Pancreas (tissue), 10 donors: ENCODE results near the gene MAN1A1. TPM values are rescaled to one million over a fixed set of nuclear protein-coding genes. Genes with fewer than 3 reads are reported as not detected.

Experiments
- ATAC-seq, 4 donors: fragments of 200-7000 bp; cut with Tn5 transposase; one replicate each; pipeline versions ENCODE4 v1.8.0 to v1.9.1; 2020; ENCODE audit warnings: mild to moderate bottlenecking in 4 of 4, moderate library complexity in 4 of 4
- DNase-seq, 6 donors: peaks; one replicate each; pipeline ENCODE4 v3.0.0-alpha.2; 2020
- FAIRE-seq: peaks from 2 replicates; lab custom pipeline; 2012; peaks lifted over from hg19 to GRCh38; lab: Jason Lieb, UNC
- H3K27ac ChIP-seq, 4 donors: fragments of 200-600 bp; sonication (generic); 1 replicate in 3 of 4; 2 replicates in 1 of 4; pipeline versions ENCODE4 v1.5.0 to v1.8.0; 2020
- H3K27me3 ChIP-seq, 4 donors: fragments of 200-600 bp; one replicate each; pipeline ENCODE4 v1.8.0; 2021
- H3K36me3 ChIP-seq, 3 donors: fragments of 200-600 bp; sonication (generic) in 1 of 3; one replicate each; pipeline versions ENCODE4 v1.5.0 to v1.8.0; 2020 to 2021
- H3K4me1 ChIP-seq, 3 donors: fragments of 200-600 bp; one replicate each; pipeline ENCODE4 v1.8.0; 2021
- H3K4me3 ChIP-seq, 4 donors: fragments of 200-600 bp; sonication (generic) in 2 of 4; one replicate each; pipeline versions ENCODE4 v1.5.0 to v1.8.0; 2020 to 2021
- H3K9me3 ChIP-seq, 4 donors: fragments of 200-600 bp; one replicate each; pipeline ENCODE4 v1.8.0; 2021
- WGBS, 2 donors: extraction: QIAGEN DNeasy Blood & Tissue Kit; methylation state at CpG; one replicate each; pipeline ENCODE4 v1.1.7; 2013; 5-methylcytosine and 5-hydroxymethylcytosine counted together
- intact Hi-C, 3 donors: fragments of 100-400 bp; cut with DNase I; formaldehyde crosslinking; loops; one replicate each; pipeline versions ENCODE4 v1.11.1 to v1.14.2; 2022
- polyA plus RNA-seq, 2 donors: library from polyadenylated mRNA; stranded (reverse); fragments of 200-250 nt; gene quantifications; one replicate each; pipeline ENCODE4 v1.2.3, GENCODE V29; 2013
- total RNA-seq, 6 donors: library from RNA; stranded (reverse); fragmentation: NEBNext Ultra II Directional in 4 of 6; extraction: Animal tissue kit (Norgen Biotek cat#: 25700) in 4 of 6; gene quantifications; one replicate each; pipeline versions ENCODE4 v1.2.1 to v1.2.4, GENCODE V29; 2021 to 2023
- TF ChIP-seq, protein P1 (sequence below), 4 donors: fragments of 200-600 bp; sonication (generic) in 3 of 4; IDR thresholded peaks; one replicate each; pipeline versions ENCODE4 v1.5.0 to v1.8.0; 2021; ENCODE audit warnings: antibody characterized with exemption in 4 of 4
- donor health status: healthy with polysubstance abuse.
- donor health status: DM: no; HTN: no; CAD: no; lungs with moderate emphysema.
- donor health status: DM: no; HTN: no; CAD: no.
- donor health status: control.
- donor health status: control.
- donor health status: Bipolar disorder and iron deficiency.
- donor health status: DM: yes; HTN: yes; CAD: no.
- donor health status: DM: no; HTN: no; CAD: no.
- donor health status: DM: no; HTN: no; CAD: no.
- donor health status: DM: yes; HTN: yes; CAD: no.

Gene MAN1A1
- total and polyA plus RNA-seq, 8 donors, result 11.7 to 86.1 (median 30.7) TPM

DNA sequence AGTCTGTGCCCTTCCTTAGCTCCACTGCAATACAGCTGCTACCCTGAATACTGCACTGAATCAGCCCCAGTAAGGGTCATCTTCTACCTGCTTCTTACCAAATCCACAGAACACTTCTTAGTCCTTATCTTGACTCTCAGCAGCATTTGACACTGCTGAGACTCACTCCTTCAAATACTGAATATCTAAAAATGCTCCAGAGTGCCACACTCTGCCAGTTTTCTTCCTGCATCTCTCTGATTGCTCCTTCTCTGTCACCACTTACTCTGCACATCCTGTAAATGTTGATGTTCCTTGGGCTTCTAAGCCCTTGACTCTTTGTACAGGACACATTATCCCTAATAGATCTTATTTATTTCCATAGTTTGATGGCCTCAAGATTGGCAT, 19.8 kb downstream of the MAN1A1 start:
- intact Hi-C loops, result no loop called here
- TF ChIP-seq, protein P1, sequence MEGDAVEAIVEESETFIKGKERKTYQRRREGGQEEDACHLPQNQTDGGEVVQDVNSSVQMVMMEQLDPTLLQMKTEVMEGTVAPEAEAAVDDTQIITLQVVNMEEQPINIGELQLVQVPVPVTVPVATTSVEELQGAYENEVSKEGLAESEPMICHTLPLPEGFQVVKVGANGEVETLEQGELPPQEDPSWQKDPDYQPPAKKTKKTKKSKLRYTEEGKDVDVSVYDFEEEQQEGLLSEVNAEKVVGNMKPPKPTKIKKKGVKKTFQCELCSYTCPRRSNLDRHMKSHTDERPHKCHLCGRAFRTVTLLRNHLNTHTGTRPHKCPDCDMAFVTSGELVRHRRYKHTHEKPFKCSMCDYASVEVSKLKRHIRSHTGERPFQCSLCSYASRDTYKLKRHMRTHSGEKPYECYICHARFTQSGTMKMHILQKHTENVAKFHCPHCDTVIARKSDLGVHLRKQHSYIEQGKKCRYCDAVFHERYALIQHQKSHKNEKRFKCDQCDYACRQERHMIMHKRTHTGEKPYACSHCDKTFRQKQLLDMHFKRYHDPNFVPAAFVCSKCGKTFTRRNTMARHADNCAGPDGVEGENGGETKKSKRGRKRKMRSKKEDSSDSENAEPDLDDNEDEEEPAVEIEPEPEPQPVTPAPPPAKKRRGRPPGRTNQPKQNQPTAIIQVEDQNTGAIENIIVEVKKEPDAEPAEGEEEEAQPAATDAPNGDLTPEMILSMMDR (IDR thresholded peaks at IDR 0.05), result no peak
- no peak for DNase-seq
- H3K27me3 ChIP-seq, result no peaks in the 10 kb centered on the region
- no peak for FAIRE-seq
- H3K4me3 ChIP-seq, result no peak overlapping the region
- peaks cover 0 to 22% (median 16%) of the 10 kb centered on the region in 3 donors for H3K4me1 ChIP-seq
- H3K36me3 ChIP-seq, result no peaks in the 10 kb centered on the region
- no peak for ATAC-seq
- H3K27ac ChIP-seq, result no peak overlapping the region
- H3K9me3 ChIP-seq, result no peaks in the 10 kb centered on the region

DNA sequence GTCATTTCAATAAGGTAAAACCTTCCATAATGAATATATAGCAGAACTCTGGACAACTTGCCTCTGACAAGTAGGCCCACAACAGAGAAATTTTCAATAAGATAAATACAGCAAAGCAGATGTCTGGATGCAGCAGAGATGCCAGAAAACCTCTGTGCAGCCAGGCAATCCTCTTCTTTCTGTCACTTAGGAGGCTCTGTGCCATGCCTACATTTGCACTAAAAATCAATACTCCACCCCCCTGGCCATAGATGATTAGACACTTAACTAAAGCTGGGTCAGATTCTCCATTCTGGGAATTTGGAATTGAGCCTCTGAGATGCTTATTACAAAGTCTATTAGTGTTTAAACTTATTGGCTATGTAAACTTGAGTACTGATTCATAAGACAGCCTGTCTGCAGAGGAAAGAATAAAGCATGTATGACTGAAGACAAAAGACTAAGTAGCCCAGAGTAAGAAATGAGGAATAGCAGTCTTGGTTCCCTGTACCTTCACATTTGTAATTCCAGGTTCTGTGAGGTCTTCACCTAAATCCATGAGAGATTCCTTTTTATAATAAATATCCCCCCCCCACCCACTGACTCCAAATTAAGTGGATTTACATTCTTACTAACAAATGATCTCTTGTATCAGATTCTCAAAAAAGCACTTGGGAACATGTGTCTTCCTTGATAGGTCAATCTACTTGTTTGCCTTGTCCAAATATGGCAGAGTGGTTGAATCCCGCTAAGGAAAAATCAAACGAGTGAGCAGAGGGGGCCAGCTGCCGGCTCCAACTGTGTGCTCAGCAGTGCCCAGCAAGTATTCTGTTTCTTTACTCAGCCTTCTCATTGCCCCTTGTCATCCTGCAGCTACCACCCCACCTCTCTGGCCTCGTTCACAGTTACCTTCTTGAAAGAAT, 20.4 kb downstream of the MAN1A1 start:
- peak in 1 of 4 donors; percentile 17 for ATAC-seq
- Histone ChIP-seq H3K27me3 (no peaks in the 10 kb centered on the region), H3K36me3 (no peaks in the 10 kb centered on the region), H3K4me3 (no peak overlapping the region), H3K27ac (no peak overlapping the region), H3K4me1 (peaks cover 0 to 18% (median 16%) of the 10 kb centered on the region in 3 donors), H3K9me3 (no peaks in the 10 kb centered on the region)
- FAIRE-seq, result no peak
- no peak for DNase-seq
- WGBS, 2 donors, result 60 to 71% methylated on average over 4 of the region's 4 CpGs
- intact Hi-C loops, result no loop called here
- TF ChIP-seq, protein P1 (IDR thresholded peaks at IDR 0.05), result no peak

DNA sequence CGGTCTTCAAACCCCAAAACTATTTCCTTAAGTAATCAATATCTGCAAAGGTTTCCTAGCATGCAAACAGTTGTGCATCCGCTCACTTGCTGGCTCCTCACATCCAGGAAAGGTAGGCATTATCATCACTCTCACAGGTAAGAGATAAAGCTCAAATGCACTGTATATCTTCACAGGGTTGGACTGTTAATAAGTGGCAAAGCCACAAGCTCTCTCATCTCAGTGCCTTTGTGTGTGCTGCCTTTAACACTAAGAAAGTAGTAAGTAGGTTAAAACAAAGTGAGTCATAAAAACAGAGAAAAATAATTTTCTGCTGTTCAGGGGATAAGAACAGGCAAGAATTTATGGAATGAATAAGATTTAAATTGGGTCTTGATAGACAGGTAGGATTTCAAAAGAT, 21.3 kb downstream of the MAN1A1 start:
- no peak overlapping the region for H3K4me3 ChIP-seq
- ATAC-seq (no peak), FAIRE-seq (no peak)

DNA sequence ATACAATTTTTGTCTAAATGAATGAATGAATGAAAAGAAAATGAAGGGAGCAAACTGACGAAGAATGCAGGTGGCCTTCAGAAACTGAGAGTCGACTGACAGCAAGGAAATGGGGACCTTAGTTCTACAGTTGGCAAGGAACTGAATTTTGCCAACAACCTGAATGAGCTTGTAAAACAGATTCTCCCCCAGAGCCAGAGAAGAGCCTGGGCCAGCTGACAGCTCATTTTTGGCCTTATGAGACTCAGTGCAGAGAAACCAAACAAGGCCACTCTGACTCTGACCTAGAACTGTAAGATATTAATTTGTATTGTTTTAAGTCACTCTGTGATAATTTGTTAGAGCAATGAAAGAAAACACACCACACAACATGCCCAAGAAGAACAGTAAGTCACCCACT, 21.8 kb downstream of the MAN1A1 start:
- FAIRE-seq (no peak), DNase-seq (no peak), ATAC-seq (no peak)
- Histone ChIP-seq H3K27ac (no peak overlapping the region), H3K9me3 (no peaks in the 10 kb centered on the region), H3K36me3 (no peaks in the 10 kb centered on the region), H3K4me3 (no peak overlapping the region), H3K4me1 (peaks cover 0 to 19% (median 13%) of the 10 kb centered on the region in 3 donors), H3K27me3 (no peaks in the 10 kb centered on the region)
- intact Hi-C loops, result no loop called here
- TF ChIP-seq, protein P1 (IDR thresholded peaks at IDR 0.05), result no peak
- 71 to 77% methylated on average over 2 of the region's 2 CpGs for WGBS, 2 donors

More for the DNA sequence above, 21.3 kb downstream of the MAN1A1 start:
- no peak for DNase-seq
- 72 to 80% methylated on average over 2 of the region's 2 CpGs for WGBS, 2 donors
- intact Hi-C loops, result no loop called here
- TF ChIP-seq, protein P1 (IDR thresholded peaks at IDR 0.05), result no peak
- no peaks in the 10 kb centered on the region for H3K9me3 ChIP-seq
- no peak overlapping the region for H3K27ac ChIP-seq
- no peaks in the 10 kb centered on the region for H3K27me3 ChIP-seq
- peaks cover 0 to 19% (median 15%) of the 10 kb centered on the region in 3 donors for H3K4me1 ChIP-seq
- no peaks in the 10 kb centered on the region for H3K36me3 ChIP-seq
